Fibroblast of peridontal ligament (primary cell): ENCODE measurements around the gene GPR84.
A peak's percentile ranks its signal among the peaks of the same experiment; 100 is the strongest.

Source experiments
- DNase-seq: peaks from one replicate; pipeline ENCODE4 v3.0.0-alpha.2; 2010; ENCODE audit errors: extremely low read depth

Gene GPR84

DNA sequence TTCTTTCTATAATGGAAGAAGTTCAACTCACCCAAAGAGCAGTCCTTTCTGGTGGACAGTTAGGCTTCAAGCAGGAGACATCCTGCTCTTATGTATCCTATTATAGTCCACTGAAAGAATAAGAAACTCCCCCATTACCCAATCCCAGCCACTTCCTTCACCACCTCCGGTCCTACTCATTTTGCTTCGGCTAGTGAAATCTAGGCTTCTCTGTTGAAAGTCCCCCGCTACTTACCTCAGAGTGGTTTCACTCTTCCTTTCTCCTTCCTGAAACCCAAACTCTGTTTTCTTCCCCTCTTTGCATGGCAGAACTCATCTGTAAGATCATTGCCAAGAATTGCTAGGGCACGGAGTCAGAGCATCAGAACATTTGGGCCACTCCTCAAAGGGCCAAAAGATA is at the start of gene GPR84:
GPR84 (minus strand) TSS at position 74 of the 400 bp plus-strand sequence. CDS start 635 bp downstream, outside the sequence.
- DNase-seq: no peak

DNA sequence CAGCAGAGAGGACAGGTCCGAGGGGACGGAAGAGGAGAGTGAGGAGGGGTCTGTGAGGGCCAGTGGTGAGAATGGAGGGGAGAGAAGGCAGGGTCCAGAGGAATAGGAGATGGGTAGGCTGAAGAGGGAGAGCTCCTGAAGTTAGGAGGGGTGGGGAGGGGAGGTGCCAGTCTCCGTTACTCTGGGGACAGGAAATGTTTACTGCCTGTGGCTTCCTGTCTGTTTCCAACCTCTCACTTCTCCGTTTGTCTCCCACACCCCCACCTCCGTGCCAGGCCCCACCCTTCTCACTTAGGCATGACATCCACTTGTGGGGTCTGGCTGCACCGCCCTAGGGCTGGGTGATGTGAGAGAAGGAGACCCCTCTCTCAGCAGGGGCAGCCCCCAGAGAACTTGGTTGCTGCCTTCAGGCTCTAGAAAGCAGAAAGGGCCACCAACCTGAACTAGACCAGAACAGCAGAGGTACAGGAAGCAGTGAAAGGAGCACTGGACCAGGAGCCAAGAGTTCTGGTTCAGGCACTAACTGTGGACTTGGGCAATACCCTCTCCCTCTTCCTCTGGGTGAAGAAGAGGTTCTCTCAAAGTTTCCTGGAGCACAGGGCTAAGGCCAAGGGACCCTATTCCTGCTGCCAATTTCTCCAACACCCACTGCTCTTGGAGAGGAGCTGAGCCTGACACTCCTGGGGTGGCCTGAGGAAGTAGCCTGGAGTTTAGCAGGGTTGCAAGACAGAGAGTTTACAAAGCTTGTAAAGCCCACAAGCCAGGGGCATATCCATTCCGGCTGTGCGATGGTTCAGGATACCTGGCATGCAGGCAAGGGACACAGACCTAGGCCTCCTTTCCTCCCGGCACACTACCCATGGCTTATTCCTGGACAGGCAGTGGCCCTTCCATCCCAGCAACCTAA is 49.3 kb upstream of the GPR84 start:
- DNase-seq: no peak

DNA sequence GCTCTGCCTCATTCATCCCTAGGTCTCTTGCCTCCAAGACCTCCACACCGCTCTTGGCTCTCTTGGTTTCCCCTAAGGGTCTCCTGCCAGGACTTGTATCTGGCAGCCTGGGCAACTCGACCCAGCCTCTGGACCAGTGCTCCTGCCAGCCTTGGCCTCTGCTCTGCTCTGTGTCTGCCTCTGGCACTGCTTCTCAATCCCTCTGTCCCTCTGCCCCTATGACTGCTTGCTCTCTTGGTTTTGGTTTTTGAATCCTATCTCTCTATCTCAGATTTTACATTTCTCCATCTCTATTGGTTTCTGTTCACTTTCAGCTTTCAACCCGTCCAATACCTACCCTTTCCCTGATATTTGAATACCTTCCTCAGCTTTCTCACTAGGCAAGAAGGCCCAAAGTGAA is 48.5 kb upstream of the GPR84 start:
- no peak for DNase-seq

DNA sequence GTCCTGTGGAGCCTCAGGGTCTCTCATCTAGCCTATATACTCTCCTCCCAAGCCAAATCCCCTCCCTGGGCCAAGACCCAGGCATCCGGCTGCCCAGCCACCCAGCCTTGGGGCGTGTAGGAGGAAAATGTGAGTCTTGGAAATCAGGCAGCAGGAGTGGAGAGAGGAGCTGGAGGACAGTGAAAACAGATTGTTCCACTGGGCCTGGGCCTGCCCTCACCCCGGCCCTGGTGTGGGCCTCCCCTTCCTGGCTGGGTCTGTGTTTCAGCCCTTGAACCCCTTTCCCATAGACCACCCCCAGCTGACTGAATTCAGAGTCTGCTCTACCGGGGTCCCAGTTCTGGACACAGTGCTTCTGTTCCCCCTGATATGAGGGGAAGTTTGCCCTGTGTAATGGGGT is 48.1 kb upstream of the GPR84 start:
- DNase-seq: no peak

DNA sequence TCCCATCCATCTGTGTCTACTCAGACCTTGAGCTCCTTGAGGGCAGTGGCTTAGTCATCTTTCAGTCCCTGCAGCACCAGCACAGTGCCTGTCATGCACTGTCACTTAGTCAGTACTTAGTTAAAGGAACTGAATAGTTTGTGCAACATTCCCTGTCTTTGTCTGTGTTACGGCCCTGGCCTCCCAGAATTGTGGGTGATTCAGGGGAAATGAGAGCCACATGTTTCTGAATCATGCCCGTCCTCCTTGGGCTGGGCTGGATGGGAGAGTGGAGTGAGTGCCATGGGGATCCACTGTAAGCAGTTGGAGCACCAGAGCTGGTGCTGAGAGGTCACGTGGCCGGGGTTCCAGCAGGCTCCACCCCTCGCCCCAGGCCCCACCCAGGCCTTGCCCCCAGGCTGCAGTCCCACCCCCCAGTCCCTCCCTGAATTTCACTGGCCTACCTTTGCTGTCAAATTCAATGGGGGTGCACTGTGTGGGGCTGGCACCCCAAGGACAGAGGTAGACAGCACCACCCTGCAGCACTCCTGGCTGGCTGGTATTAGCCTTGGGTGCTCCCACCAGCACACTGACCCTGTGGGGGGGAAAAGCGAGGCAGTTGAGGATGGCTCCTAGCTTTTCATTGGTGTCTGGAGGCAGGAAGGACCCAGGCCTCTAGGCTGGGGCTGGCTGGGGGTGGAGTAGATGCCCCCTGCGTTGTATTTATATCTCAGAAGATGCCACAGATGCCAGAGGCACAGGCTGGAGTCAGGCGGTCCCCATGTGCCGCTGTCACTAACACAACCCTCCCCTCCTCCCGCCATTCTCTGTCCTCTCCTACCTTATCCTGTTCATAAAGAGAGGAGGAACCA is 47.3 kb upstream of the GPR84 start:
- DNase-seq: peak; percentile 95

DNA sequence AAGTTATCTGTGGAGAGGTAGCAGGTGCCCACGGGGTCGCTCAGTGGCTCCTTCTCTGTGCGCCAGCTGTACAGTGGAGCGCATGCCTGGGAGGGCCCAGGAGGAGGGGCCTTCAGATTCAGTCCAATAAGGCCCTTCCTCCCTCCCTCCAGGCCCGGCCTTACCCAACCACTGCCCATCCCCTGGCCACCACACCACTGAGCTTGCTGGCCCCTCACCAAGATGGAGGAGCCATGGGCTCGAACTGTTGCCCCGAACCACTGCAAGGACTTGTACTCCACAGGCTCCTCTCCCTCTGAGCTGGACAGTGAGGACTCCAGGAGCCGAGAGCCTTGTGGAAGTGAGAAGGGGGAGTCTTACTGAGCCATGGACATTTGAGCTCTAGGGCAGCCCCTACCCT is 45.0 kb upstream of the GPR84 start:
- no peak for DNase-seq

DNA sequence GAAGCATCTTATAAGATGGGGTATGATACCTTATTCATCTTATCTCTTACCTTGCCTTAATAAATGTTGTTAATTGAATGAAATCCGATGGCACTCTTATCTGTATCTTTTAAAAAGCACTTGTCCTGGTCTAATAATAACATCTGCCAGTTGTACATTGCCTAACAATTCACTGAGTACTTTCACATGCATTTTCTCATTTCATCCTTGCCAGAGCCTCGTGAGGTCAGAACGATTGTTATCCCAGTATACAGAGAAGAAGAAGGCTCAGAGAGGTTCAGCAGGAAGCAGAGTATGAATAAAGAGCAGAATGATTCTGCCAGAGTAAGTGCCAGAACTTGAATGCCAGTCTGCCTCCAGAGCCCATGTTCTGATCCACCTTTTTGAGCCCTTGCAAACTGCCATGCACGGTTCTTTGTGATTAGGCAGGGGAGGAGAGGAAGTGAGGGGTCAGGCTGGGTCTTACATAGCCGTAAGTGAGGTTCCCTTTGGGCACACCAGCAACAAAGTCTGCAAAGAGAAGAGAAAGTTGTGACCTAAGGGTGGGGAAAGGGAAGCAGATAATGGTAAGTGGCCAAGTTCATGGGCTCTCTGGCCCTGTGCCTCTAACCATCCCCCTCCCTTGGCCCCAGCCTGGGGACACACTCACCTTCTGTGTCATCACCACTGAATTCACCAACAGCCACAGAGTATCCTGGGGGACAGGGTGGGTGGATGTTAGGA is 43.1 kb upstream of the GPR84 start:
- no peak for DNase-seq

DNA sequence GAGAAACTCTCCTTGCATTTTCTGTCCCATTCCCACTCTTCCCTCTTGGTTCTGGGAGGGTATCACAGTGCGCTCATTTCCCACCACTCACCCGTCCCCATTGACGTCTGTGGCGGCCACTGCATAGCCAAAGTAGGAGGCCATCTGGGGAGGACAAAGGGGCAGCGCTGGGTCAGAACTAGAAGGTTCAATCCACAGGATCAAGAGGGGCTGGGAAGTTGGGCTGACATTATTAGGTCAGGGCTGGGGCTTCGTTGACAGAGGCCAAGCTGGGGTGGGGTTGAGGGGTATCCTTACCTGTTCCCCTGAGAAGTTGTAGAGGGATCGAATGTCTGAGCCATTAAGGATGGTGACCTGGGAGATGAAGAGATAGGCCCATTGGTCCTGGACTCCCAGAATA is 41.3 kb upstream of the GPR84 start:
- no peak for DNase-seq

DNA sequence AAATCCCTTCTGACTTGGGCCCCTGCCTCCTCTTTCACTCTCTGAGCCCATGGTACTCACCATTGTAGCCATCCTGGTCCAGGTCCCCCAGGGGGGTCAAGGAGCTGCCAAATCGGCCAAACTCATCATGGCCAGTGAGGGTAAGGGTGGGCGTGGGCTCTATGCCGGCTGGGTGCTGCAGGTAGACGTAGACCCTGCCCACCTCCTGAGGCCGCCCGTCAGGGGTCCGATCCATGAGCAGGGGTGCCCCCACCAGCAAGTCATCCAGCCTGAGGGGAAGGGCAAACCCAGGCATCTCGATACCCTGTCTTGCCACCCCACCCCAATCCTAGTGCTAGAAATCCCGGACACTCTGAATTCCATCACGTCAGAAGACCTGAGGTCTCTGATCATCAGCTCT is 40.8 kb upstream of the GPR84 start:
- no peak for DNase-seq

DNA sequence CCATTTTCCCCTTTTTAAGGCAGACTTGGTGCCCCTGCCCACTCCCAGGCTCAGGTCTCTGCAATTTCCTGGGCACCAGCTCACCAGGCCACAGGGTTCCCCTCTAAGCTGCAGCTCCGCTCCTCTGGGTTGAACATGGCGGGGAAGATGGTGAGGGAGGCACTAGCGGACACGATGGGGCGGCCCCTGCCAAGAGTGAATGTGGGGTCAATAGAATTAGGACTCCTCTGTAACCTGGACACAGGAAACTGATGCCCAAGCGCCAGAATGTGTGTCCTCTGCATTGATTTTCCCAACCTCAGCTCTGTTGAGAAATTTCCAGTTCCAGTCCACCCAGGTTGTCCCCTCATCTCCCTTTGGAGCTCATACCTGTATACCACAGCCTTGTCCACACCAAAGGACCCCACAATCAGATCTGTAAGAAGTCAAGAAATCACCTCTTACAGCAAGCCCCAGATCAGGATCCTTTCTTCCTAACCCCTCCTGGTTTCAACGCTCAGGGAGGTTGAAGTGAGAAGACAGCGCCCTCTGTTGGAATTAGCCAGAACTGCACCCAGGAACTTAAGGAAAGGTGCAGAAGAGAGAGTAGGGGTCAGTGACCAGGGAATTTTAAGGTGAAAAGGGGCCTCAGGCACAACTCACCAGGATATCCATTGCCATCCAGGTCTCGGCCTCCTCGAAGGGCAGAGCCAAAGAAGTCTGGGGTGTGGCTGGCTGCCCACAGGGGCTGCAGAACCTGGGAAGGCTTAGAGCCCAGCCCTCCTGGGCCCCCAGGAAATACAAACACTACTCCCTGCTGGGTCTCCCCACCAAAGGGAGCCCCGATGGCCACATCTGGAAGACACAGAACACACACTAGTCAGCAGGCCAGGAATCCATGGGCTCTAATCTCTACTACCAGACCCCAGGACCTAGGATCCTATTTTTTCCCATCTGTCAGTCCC is 40.0 kb upstream of the GPR84 start:
- DNase-seq: peak; percentile 73

DNA sequence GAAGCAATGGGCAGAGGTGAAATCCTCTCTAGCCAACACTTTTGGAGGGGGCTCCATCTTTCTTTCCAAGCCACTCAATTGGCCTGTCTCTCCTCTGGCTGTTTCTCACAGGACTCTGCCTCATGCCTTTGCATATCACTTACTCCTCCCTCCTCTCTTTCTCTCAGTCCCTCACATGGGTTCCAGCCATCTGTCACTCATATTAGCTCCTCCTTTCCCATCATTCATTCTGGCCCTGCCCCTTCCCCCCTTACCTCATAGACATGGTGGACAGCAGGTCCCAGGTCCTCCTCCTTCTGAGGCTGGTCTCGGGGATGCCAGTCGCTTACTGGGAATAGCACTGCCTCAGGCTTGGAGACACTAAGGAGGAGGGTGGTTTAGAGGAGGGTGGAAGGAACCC is 36.8 kb upstream of the GPR84 start:
- DNase-seq: no peak

DNA sequence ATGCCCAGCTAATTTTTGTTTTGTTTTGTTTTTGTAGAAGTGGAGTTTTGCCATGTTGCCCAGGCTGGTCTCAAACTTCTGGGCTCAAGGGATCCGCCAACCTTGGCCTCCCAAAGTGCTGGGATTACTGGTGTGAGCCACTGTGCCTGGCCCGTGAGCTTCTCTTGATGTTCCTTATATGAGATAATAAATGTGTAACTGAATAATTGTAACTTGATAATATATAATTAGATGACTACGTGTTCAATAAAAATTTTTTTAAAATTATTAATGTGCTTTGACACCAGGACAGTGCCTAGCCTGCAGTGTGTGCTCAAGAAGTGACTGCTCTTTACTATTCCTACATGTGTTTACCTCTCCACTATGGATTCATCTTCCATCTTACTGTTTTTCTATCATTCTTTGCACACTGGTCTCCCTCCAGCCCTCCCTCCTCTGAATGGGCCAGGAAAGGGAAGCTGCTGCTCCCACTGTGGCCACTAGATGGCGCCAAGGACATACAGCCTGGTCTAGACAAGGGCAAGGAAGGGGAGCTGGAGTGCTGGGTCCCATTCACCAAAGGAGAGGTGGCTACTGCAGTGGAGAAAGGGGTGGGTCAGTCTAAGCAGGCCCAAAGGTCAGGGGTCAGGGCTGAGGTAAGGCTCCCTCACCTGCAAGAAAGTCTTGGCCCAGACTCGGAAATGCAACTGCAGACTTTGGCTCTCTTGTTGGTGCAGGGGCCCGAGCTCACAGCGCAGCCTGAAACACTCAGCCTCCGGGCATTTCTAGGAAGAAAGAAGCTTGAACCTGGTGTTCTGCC is 34.9 kb upstream of the GPR84 start:
- DNase-seq: peak; percentile 86

DNA sequence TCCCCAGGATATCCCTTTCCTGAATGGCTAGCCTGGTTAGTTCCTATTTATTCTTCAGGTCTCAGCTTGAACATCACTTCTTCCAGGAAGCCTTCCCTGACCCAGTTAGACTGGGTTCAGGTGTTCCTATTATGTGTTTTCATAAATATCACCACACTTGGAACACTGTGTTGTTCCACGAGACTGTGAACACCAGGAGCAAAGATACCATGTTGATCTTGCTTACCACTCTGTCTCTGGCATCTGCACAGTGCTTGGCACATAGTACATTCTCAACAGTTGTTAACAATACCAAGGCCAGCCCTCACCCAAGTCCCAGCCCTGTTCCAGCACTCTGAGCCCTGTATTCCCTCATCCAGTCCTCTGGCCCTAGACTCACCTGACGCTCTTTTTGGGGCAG is 33.9 kb upstream of the GPR84 start:
- no peak for DNase-seq

DNA sequence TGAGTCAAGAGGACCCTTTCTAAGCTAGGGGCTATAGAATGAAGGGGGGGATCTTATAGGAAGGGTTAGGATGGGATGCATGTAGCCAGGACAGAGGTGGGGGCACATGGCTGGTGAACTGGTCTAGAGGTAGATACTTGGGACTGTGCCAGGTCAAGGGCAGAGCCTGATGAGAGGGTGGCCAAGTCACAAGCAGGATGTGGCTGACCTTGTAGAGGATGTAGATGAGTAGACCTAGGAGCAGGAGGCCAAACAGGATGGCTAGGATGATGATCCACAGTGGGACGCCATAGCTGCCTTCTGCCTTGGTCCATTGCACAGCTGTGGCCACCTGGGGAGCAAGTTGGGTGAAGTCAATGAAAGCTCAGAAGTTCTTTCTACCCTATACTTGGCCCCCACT is 32.9 kb upstream of the GPR84 start:
- DNase-seq: no peak

DNA sequence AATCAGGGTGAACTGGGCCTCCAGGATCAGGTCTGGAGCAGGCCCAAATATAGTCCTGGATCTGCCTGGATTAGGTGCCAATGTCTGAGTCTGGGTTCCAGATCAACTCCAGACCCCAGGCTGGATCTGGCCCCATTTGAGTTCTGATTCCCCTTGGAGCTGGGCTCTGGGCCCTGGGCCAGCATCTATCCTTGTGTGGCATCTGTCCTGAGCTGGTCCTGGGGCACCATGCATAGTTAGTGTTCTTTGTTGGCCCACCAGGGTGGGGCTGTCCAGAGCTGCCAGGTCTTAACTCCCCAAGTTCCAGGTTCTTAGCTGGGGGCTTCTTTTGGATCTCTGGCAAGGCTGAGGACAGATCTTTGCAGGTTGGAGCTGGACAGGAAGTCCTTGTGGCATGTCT is 31.3 kb upstream of the GPR84 start:
- DNase-seq: no peak

DNA sequence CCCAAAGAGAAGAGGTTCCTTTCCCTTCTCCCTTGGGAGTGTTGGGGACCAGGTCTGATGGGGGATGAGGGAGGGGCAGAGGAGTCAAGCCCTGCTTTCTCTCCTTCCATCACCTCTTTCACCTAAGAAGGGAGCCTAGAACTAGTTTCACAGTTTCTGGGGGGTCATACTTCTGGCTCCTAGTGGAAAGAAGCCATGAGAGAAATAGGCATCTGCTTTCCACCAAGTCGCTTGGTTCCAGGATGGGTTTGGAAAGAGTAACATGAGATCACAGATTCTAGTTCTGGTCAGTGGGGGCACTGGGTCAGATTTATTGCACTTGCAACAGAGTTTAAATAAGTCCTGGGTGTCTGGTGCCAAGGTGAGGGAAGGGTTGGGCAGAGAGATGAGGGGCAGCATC is 30.7 kb upstream of the GPR84 start:
- no peak for DNase-seq

DNA sequence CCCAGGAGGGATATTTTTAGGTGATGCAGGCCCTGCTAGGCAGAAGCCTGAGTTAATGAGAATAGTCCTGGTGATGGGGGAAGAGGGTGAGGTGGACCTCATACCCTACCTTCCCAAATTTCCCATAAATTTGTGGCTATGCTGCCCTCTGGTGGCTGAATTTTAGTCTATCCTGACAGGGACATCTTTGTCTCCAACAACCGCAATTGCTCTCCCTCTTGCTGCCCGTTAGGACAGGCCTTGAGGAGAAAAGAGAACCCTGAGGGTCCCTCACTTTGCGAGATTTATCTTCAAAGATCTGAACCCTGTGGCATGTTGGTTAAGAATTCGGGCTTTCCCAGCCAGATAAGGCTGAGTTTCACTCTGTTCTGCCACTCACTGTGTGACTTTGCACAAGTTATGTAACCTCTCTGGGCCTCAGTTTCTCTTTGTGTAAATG is 30.0 kb upstream of the GPR84 start:
- DNase-seq: peak; percentile 73

DNA sequence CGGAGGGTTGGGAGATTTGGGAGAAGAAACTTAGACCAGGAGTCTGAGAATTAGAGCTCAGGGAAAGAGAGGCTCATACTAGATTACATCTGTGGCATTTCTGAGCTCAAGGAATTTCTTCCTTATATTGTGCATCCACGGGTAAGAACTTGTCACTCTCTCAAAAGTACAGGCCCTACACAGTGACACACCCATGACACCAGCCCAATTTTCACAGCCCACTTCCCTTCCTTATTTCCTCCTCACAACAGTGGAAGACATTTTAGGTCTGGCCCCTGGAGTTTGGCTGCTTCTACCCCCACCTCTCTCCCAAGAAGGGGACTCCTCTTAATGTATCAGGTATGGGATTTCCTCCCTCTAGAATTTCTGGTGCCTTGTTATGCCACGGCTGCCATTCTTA is 29.5 kb upstream of the GPR84 start:
- no peak for DNase-seq

DNA sequence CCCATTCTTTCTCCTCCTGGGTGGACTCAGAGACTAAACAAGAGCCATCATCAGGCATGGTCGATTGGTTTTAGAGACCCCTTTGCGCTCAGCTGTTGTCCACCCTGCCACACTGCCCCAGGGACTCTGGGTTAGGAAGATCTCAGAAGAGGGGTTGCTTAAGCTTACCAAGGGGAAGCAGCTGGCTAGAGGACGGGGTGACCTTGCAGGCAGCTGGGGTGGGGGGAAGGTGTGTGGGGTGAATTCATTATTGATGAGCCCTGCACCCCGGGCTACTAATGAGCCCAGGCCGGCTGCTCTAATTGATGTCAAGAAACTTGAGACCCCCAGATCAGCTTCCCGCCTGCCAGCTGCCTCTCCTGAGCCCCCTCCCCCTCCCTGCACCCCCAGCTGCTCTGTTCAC is 28.9 kb upstream of the GPR84 start:
- no peak for DNase-seq
